Chondrocyte (in vitro differentiated cells): ENCODE measurements around the gene PSMA4. TPM values are rescaled to one million over a fixed set of nuclear protein-coding genes. Genes with fewer than 3 reads are reported as not detected.
"Not testable (repeated sequence)": the region's sequence is repeated elsewhere in the genome, so short reads cannot be mapped to it uniquely, and the experiment has no call there.

Experiments
- DNase-seq: peaks from one replicate; pipeline ENCODE4 v3.0.0; 2021; ENCODE audit warnings: mixed read lengths, low spot score
- H3K27ac Mint-ChIP-seq: one replicate; pipeline ENCODE4 v1.8.0; 2021; ENCODE audit warnings: mild to moderate bottlenecking, moderate library complexity, mixed read lengths; ENCODE audit not compliant: unreplicated experiment
- H3K27me3 Mint-ChIP-seq: 2 replicates; pipeline ENCODE4 v1.8.0; 2021; ENCODE audit warnings: low read depth, mixed read lengths
- H3K36me3 Mint-ChIP-seq: 2 replicates; pipeline ENCODE4 v1.8.0; 2021; ENCODE audit warnings: low read depth, mixed read lengths
- H3K4me1 Mint-ChIP-seq: 2 replicates; pipeline ENCODE4 v1.8.0; 2021; ENCODE audit warnings: low read depth, mild to moderate bottlenecking, mixed read lengths
- H3K4me3 Mint-ChIP-seq: one replicate; pipeline ENCODE4 v1.8.0; 2021; ENCODE audit warnings: mild to moderate bottlenecking, moderate library complexity, mixed read lengths; ENCODE audit not compliant: unreplicated experiment
- H3K9me3 Mint-ChIP-seq: 2 replicates; pipeline ENCODE4 v1.8.0; 2021; ENCODE audit warnings: low read depth, mixed read lengths
- CTCF ChIP-seq: fragments of 200-600 bp; sonication (generic); IDR thresholded peaks from 2 replicates; pipeline ENCODE4 v1.5.0; 2021; ENCODE audit warnings: antibody characterized with exemption, mild to moderate bottlenecking, moderate library complexity
- total RNA-seq: library from RNA; stranded (reverse); gene quantifications from 3 replicates; pipeline ENCODE4 v1.2.1, GENCODE V29; 2021

The PSMA4 gene
- total RNA-seq, 1 donor from 2014 or later, result 155 TPM

- Mint-ChIP-seq H3K4me1 (no peaks in the 10 kb centered on the region), H3K27ac (no peak overlapping the region), H3K36me3 (no peaks in the 10 kb centered on the region), H3K27me3 (no peaks in the 10 kb centered on the region), H3K4me3 (no peak overlapping the region), H3K9me3 (no peaks in the 10 kb centered on the region)
- DNase-seq, result no peak
- TF ChIP-seq CTCF, result no peak
These were observed 6.9 kb upstream of the PSMA4 start for GRCh38 chr15:78533331-78533730.

GRCh38 chr15:78536134-78536533, 4.1 kb upstream of the PSMA4 start:
- Mint-ChIP-seq H3K27ac (no peak overlapping the region), H3K4me1 (no peaks in the 10 kb centered on the region), H3K9me3 (no peaks in the 10 kb centered on the region), H3K27me3 (no peaks in the 10 kb centered on the region), H3K36me3 (no peaks in the 10 kb centered on the region), H3K4me3 (no peak overlapping the region)
- DNase-seq, result no peak
- TF ChIP-seq CTCF, result no peak

- no peaks in the 10 kb centered on the region for H3K9me3 Mint-ChIP-seq
- DNase-seq, result no peak
- H3K27me3 Mint-ChIP-seq, result no peaks in the 10 kb centered on the region
- H3K4me3 Mint-ChIP-seq, result no peak overlapping the region
- H3K36me3 Mint-ChIP-seq, result peaks cover 3% of the 10 kb centered on the region
- H3K27ac Mint-ChIP-seq, result no peak overlapping the region
- no peak for TF ChIP-seq CTCF
- peaks cover 12% of the 10 kb centered on the region for H3K4me1 Mint-ChIP-seq
These were observed 2.9 kb upstream of the PSMA4 start for GRCh38 chr15:78537266-78537905.

- Mint-ChIP-seq H3K4me3 (no peak overlapping the region), H3K4me1 (peaks cover 15% of the 10 kb centered on the region), H3K27me3 (no peaks in the 10 kb centered on the region), H3K36me3 (peaks cover 6% of the 10 kb centered on the region), H3K9me3 (no peaks in the 10 kb centered on the region), H3K27ac (no peak overlapping the region)
- TF ChIP-seq CTCF, result no peak
- no peak for DNase-seq
These were observed 1.9 kb upstream of the PSMA4 start for GRCh38 chr15:78538358-78538757.

- H3K9me3 Mint-ChIP-seq, DNase-seq, H3K27me3 Mint-ChIP-seq, H3K36me3 Mint-ChIP-seq: not testable (repeated sequence)
- Mint-ChIP-seq H3K4me1 (peaks cover 15% of the 10 kb centered on the region), H3K4me3 (peak overlapping the region; percentile 96), H3K27ac (peak overlapping the region; percentile 100)
These were observed 642 bp upstream of the PSMA4 start for GRCh38 chr15:78539464-78540140.
